Gastroesophageal sphincter (tissue), 4 donors: ENCODE data around the gene ZNF451. TPM values are rescaled to one million over a fixed set of nuclear protein-coding genes. Genes with fewer than 3 reads are reported as not detected.

Experiments
- ATAC-seq: fragments of 150-250 bp; one replicate; pipeline ENCODE4 v1.9.1; 2016; ENCODE audit warnings: mild to moderate bottlenecking, moderate library complexity
- H3K27ac ChIP-seq, 4 donors: fragments of 200-600 bp; sonication (generic) in 3 of 4; 1 replicate in 3 of 4; 2 replicates in 1 of 4; pipeline ENCODE4 v1.5.1; 2016 to 2019
- H3K27me3 ChIP-seq: fragments of 200-600 bp; sonication (generic); one replicate; pipeline ENCODE4 v1.5.1; 2019
- H3K36me3 ChIP-seq, 2 donors: fragments of 200-600 bp; sonication (generic); one replicate each; pipeline ENCODE4 v1.5.1; 2019; ENCODE audit warnings: control low read depth in 1 of 2
- H3K4me1 ChIP-seq, 3 donors: fragments of 200-600 bp; sonication (generic); 1 replicate in 2 of 3; 2 replicates in 1 of 3; pipeline ENCODE4 v1.5.1; 2016 to 2019; ENCODE audit warnings: control low read depth in 2 of 3
- H3K4me3 ChIP-seq, 2 donors: fragments of 200-600 bp; sonication (generic); one replicate each; pipeline ENCODE4 v1.5.1; 2019; ENCODE audit warnings: mild to moderate bottlenecking in 1 of 2, moderate library complexity in 1 of 2
- H3K9me3 ChIP-seq, 3 donors: fragments of 200-600 bp; sonication (generic); one replicate each; pipeline ENCODE4 v1.5.1; 2017 to 2019; ENCODE audit warnings: control low read depth in 2 of 3
- CTCF ChIP-seq, 4 experiments: fragments of 200-600 bp in 2 of 4; fragments of 450-650 bp in 2 of 4; sonication (generic) in 1 of 4; IDR thresholded peaks; one replicate each; pipeline ENCODE4 v1.5.1; 2017 to 2019; ENCODE audit warnings: antibody characterized with exemption in 4 of 4, mild to moderate bottlenecking in 2 of 4, moderate library complexity in 2 of 4
- EP300 ChIP-seq: sonication (generic); formaldehyde crosslinking; IDR thresholded peaks from one replicate; pipeline ENCODE4 v1.6.1; 2017; ENCODE audit warnings: antibody characterized with exemption, mild to moderate bottlenecking
- POLR2A ChIP-seq, 2 donors: fragments of 450-650 bp; IDR thresholded peaks; one replicate each; pipeline ENCODE4 v1.6.1; 2017; ENCODE audit warnings: antibody characterized with exemption in 2 of 2, mild to moderate bottlenecking in 2 of 2, moderate library complexity in 1 of 2
- POLR2AphosphoS5 ChIP-seq: sonication (generic); formaldehyde crosslinking; IDR thresholded peaks from one replicate; pipeline ENCODE4 v1.6.1; 2017; ENCODE audit warnings: antibody characterized with exemption
- whole genome bisulfite sequencing, 2 donors: methylation state at CpG; one replicate each; pipeline ENCODE4 v1.1.5; 2018; ENCODE audit warnings: low coverage in 1 of 2; 5-methylcytosine and 5-hydroxymethylcytosine counted together
- total RNA-seq, 4 donors: library from RNA; depleted of rRNA; stranded (reverse); fragments of >200 nt; gene quantifications; one replicate each; pipeline ENCODE4 v1.1.0, GENCODE V29; 2016

The ZNF451 gene
- total RNA-seq, 4 donors from 2014 or later: 28.7 to 66.5 (median 39.8) TPM

DNA sequence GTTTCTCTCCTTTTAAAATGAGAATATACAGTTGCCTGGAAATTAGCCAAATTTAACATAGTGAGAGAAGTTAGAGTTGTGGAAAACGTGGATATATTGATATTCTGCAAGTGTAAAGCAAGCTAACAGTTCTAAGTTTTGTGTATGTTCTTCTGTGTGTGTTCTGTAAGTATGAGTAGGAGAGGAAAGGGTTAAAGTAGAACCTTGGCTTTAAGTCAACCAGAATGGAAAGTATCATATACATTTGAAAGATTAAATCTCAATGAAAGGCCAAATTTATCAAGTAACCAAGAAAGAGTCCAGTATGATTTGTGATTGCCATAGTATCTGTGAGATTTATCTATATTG lies 52.2 kb downstream of the ZNF451 start:
- no peak for TF ChIP-seq POLR2AphosphoS5
- no peak for TF ChIP-seq EP300
- TF ChIP-seq POLR2A (IDR thresholded peaks at IDR 0.05): no peak
- TF ChIP-seq CTCF (IDR thresholded peaks at IDR 0.05): no peak
- no peaks in the 10 kb centered on the region for H3K27me3 ChIP-seq
- peaks cover 0 to 47% of the 10 kb centered on the region in 2 donors for H3K36me3 ChIP-seq
- no peak overlapping the region for H3K4me3 ChIP-seq
- H3K27ac ChIP-seq: no peak overlapping the region
- no peaks in the 10 kb centered on the region for H3K9me3 ChIP-seq
- no peaks in the 10 kb centered on the region for H3K4me1 ChIP-seq
- ATAC-seq: no peak
- WGBS, 2 donors: 40 to 50% methylated on average over 1 of the region's 1 CpG

DNA sequence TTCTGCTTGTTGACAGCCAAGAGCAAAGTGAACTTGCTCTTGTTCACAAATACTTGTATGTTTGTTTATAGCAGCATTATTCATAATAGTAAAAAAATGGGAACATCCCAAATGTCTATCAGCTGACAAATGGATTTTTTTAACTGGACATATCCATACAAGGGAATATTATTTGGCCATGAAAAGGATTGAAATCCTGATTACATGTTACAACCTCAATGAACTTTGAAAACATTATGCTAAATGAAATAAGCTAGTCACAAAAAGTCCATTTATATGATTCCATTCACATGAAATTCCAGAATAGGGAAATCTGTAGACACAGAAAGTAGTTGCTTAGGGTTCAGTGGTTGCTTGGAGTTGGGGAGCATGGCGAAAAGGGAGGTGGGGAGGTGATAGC lies 53.7 kb downstream of the ZNF451 start:
- WGBS, 2 donors: 89 to 100% methylated on average over 1 of the region's 1 CpG
- TF ChIP-seq POLR2A (IDR thresholded peaks at IDR 0.05): no peak
- no peak for TF ChIP-seq CTCF (IDR thresholded peaks at IDR 0.05)
- no peak for TF ChIP-seq EP300
- TF ChIP-seq POLR2AphosphoS5: no peak
- Histone ChIP-seq H3K4me3 (no peak overlapping the region), H3K27ac (no peak overlapping the region), H3K9me3 (no peaks in the 10 kb centered on the region), H3K4me1 (no peaks in the 10 kb centered on the region), H3K27me3 (no peaks in the 10 kb centered on the region), H3K36me3 (peaks cover 0 to 55% of the 10 kb centered on the region in 2 donors)
- ATAC-seq: no peak

DNA sequence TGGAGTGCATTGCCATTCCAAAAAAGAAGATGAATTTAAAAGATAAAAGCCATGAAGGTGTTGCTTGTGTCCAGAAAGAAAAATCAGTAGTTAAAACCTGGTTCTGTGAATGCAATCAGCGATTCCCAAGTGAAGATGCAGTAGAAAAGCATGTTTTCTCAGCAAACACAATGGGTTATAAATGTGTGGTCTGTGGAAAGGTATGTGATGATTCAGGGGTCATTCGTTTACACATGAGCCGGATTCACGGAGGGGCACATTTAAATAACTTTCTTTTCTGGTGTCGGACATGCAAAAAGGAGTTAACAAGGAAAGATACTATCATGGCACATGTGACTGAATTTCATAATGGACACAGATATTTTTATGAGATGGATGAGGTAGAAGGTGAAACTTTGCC lies 57.4 kb downstream of the ZNF451 start:
- no peak overlapping the region for H3K4me3 ChIP-seq
- ATAC-seq: no peak
- TF ChIP-seq POLR2AphosphoS5 (no peak), POLR2A (IDR thresholded peaks at IDR 0.05) (no peak), EP300 (no peak), CTCF (IDR thresholded peaks at IDR 0.05) (no peak)
- H3K36me3 ChIP-seq: peaks cover 3 to 62% of the 10 kb centered on the region in 2 donors
- H3K9me3 ChIP-seq: no peaks in the 10 kb centered on the region
- WGBS, 2 donors: 90 to 100% methylated on average over 2 to 5 of the region's 5 CpGs
- H3K27ac ChIP-seq: no peak overlapping the region
- H3K4me1 ChIP-seq: no peaks in the 10 kb centered on the region
- no peaks in the 10 kb centered on the region for H3K27me3 ChIP-seq

DNA sequence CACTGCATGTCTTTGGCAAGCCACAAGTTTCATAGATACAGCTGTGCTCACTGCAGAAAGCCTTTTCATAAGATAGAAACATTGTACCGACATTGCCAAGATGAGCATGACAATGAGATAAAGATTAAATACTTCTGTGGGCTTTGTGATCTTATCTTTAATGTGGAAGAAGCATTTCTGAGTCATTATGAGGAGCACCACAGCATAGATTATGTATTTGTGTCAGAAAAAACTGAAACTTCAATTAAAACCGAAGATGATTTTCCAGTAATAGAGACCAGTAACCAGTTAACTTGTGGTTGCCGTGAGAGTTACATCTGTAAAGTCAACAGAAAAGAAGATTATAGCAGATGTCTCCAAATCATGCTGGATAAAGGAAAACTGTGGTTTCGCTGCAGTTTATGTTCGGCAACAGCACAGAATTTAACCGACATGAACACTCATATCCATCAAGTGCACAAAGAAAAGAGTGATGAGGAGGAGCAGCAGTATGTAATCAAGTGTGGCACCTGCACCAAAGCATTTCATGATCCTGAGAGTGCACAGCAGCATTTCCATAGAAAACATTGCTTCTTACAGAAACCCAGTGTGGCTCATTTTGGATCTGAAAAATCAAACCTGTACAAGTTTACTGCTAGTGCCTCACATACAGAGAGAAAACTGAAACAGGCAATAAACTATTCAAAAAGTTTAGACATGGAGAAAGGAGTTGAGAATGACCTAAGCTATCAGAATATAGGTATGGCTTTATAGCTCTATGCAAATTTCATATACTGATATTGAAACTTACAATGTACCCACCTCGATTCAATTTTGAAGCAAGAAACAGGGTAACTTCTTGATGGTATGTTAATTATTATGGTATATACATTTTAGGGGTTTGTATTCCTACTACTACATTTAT lies 58.2 kb downstream of the ZNF451 start:
- 75 to 89% methylated on average over 6 to 7 of the region's 7 CpGs for WGBS, 2 donors
- H3K27ac ChIP-seq: no peak overlapping the region
- no peaks in the 10 kb centered on the region for H3K4me1 ChIP-seq
- peaks cover 3 to 62% of the 10 kb centered on the region in 2 donors for H3K36me3 ChIP-seq
- ATAC-seq: no peak
- no peaks in the 10 kb centered on the region for H3K27me3 ChIP-seq
- no peak overlapping the region for H3K4me3 ChIP-seq
- no peak for TF ChIP-seq POLR2AphosphoS5
- no peak for TF ChIP-seq POLR2A (IDR thresholded peaks at IDR 0.05)
- no peaks in the 10 kb centered on the region for H3K9me3 ChIP-seq

GRCh38 chr6:57158658-57159057 lies 68.7 kb downstream of the ZNF451 start:
- Histone ChIP-seq H3K27me3 (no peaks in the 10 kb centered on the region), H3K27ac (no peak overlapping the region), H3K9me3 (no peaks in the 10 kb centered on the region), H3K4me3 (no peak overlapping the region), H3K36me3 (peaks cover 3 to 71% of the 10 kb centered on the region in 2 donors), H3K4me1 (no peaks in the 10 kb centered on the region)
- ATAC-seq: no peak
- no peak for TF ChIP-seq POLR2AphosphoS5

DNA sequence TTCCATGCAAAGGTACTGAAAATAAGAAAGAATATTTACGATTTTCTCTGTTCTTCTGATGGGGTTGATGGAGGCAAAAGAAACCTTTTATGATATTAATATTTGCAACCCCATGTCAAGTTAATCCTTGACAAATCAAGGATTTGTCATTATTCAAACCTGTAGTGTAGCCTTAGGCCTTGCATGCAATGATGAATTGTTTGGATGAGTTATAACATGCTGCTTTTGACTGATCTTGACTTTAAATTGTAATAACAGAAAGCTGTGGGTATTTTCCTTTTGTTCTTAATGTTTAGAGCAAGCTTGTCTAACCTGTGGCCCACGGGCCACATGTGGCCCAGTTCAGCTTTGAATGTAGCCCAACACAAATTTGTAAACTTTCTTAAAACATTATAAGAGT lies 69.1 kb downstream of the ZNF451 start:
- no peak overlapping the region for H3K4me3 ChIP-seq
- no peak for TF ChIP-seq CTCF (IDR thresholded peaks at IDR 0.05)
- no peak for TF ChIP-seq POLR2AphosphoS5
- TF ChIP-seq POLR2A (IDR thresholded peaks at IDR 0.05): no peak
- no peak for TF ChIP-seq EP300
- H3K27ac ChIP-seq: no peak overlapping the region
- WGBS, 2 donors: 92 to 93% methylated on average over 2 of the region's 2 CpGs
- no peaks in the 10 kb centered on the region for H3K27me3 ChIP-seq
- H3K4me1 ChIP-seq: no peaks in the 10 kb centered on the region
- no peak for ATAC-seq
- peaks cover 0 to 4% (median 0%) of the 10 kb centered on the region in 3 donors for H3K9me3 ChIP-seq
- peaks cover 3 to 71% of the 10 kb centered on the region in 2 donors for H3K36me3 ChIP-seq
